ENCODE measurements around the gene P2RY6.
A peak's percentile ranks its signal among the peaks of the same experiment; 100 is the strongest.

Gene P2RY6

GRCh38 chr11:73281796-73282660 lies 9.9 kb downstream of the P2RY6 start:
- no peak for DNase-seq

DNA sequence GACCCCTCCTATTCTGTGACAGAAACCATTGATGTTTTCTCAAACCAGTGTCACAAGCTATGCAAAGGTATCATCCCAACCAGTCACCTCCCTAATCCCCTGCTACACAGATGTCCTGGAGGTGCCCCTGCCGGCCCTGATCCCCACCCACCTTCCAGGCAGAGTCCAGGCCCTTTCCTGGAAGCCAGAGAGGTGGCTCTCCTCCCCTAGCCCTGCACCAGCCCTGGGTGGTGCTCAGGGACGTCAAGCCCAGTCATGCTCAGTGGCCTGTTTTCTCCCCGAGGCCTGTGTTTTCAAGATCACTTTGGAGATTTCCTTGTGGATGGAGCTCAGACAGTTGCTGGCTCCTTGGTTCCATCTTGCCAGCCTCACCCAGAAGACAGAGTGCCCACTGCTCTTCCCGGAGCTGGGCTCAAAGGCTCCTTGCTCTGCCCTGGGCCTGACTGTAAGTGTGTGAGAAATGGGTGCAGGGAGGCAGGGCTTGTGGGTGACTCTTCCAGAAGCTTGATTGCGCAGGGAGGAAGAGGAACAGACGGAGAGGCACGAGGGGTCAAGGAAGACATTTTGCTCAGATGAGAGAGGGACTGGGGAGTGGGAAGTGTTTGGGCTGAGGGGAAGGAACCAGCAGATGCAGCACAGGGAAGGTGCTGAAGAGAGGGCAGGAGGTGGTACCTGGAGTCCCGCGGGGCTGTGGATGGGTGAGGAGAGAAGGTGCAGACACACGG lies 11.3 kb downstream of the P2RY6 start:
- DNase-seq: no peak

GRCh38 chr11:73284106-73284505 lies 12.0 kb downstream of the P2RY6 start:
- no peak for DNase-seq

- DNase-seq: no peak
These were observed 13.6 kb downstream of the P2RY6 start for GRCh38 chr11:73285721-73286120.

- DNase-seq: no peak
These were observed 14.2 kb downstream of the P2RY6 start for GRCh38 chr11:73286240-73286810.

DNA sequence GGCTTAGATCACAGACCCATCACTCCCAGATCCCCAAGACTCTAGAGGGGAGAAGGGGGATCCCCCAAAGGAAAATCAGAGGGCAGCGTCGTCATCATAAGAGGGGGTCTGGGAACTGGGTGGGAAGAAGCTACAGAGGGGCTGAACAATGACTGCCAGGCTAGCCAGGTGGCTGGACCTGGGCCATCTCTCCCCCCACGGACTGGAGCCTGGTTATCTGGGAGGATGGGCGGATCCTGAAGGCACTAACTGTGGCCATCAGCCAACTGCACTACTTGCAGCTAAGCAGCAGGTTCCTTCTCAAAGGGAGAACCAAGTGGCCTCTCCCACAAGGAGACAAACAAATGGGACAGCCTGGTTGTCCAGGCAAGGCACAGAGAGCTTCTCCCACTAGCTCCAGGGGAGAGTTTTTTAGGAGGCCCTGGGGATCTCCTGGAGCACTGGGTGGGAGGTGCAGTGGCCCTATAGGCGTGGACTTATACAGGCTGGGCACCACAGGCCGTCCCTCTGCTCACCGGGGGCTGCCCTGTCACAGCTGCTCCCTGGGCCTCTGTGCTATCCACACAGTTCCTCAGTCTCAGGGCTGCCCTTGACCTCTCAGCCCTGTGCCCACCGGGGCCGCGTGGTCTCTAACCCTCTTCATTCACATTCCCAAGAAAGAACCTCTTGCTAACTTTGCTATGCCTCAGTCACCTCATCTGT lies 15.4 kb downstream of the P2RY6 start:
- DNase-seq: no peak

- DNase-seq: no peak
These were observed 16.2 kb downstream of the P2RY6 start for GRCh38 chr11:73288192-73288872.

DNA sequence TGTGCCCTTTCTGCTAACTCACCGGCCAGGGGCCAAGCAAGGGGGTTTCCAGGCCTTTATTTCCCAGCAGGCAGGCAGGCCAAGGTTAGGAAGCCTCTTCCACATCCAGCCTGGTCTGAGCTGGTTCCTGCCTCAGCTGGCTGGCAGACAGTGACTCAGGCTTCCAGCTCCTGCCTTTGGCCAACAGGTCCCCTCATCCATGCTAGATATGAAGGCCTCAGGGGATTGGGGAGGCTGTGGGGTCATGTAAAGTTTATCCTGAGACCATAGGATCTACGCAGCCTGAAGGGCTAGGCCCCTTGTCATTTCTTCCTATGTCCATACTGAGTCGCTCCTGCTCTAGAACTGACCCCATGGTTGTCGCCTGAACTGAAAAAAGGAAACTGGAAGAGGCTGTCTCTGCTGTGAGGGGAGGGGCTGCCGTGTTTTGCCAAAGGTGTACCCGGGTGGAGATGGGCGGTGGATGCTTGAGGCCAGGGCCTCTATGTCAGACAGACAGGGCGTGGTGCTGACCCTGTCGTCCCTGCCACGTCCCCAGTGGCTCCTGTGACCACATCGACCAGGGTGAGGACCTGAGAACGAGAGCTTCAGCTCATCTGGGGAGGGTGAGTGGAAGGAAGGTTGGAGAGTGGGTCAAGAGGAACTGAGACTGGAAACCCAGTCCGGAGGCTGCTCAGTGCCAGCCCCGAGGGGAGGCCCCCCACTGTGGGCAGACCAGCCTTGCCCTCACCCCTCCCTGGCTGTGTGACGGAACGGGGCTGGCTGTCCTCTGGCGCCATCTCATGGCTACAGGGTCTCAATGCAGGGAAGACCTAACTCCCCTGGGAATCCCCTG lies 17.0 kb downstream of the P2RY6 start:
- peak; percentile 47 for DNase-seq

- no peak for DNase-seq
These were observed 18.4 kb downstream of the P2RY6 start for GRCh38 chr11:73290536-73290935.

DNA sequence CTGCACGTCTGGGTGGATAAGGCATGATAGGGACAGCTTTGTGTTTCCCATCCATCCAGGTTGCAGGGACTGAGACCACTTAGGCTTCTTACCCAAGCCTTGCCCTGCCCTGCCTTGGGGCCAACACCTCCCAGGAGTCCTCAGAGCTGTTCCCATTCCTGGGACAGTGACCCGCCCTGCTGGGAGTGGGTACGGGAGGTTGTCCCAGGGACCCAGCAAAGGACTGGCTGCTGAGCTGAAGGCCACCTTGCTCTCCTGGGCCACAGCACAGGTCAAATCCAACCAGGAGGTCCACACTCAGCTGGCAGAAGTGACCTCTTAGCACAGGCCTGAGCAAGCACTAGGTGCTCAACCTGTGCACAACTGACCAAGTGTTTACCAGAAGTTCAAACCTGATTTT lies 19.1 kb downstream of the P2RY6 start:
- DNase-seq: no peak

DNA sequence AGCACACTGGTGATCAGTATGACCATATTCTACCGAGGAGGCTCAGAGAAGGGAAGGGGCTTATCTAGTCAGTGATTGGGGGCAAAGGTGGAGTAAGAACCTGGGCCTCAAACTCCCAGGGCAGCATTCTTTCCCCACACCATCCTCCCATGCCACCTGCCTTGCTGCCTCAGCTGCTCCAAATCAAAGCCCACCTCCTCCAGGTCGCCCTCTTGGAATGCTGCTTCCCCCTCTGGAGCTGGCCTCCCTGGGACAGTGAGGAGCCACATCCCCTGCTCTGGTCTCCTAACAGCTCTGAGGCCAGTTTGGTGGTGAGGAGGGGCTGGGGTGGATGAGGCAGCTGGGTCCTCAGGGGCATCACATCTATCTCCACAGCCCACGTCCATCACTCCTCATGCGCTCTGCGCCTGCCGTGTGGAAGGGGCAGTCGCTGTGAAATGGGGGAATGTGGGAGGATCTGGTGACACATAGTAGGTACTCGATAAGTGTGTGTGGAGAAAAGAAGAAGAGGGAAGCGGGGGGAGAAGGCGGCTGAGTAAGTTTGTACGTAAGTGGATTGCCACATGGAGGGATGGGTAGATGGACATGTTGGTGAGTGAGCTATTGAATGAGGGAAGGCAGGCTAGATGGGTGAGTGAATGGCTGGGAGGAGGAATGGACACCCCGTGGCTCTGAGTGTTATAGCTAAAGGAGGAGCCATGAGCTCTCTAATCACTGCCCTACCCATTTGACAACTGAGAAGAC lies 19.8 kb downstream of the P2RY6 start:
- no peak for DNase-seq

DNA sequence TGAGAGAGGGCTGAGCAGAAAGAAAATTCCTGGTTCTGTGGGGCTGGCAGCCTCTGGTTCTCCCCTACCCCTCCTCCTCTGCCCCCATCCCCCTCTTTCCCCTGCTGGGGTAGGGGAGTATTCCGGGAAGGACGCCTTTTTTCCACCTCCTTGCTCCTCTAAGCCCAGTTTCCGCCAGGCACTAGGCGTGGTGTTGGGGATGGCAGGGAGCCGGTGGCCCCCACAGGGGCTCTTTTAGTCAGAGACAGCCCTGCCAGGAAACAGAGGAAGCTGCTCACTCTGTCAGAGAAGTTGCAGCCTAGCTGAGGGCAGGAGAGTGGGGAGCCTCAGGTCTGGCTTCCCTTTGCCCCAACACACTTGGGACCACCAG lies 20.4 kb downstream of the P2RY6 start:
- DNase-seq: no peak

GRCh38 chr11:73293356-73293936 lies 21.3 kb downstream of the P2RY6 start:
- DNase-seq: no peak

- no peak for DNase-seq
These were observed 22.5 kb downstream of the P2RY6 start for GRCh38 chr11:73294604-73295003.

- DNase-seq: peak; percentile 78
These were observed 23.3 kb downstream of the P2RY6 start for GRCh38 chr11:73295241-73295995.

DNA sequence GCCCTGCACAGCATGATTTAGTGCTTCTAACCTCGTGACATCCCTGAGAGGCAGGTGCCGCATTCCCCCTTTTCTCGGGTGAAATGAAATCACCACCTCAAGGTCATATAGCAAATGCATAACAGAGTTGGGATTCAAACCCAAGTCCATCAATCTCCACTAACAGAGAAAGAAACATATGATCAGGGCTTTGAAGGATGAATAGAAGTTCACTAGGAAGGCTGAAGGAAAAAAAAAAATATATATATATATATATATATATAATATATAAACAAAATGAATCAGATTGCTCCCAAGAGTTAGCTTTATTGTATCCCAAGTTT lies 23.8 kb downstream of the P2RY6 start:
- DNase-seq: no peak

DNA sequence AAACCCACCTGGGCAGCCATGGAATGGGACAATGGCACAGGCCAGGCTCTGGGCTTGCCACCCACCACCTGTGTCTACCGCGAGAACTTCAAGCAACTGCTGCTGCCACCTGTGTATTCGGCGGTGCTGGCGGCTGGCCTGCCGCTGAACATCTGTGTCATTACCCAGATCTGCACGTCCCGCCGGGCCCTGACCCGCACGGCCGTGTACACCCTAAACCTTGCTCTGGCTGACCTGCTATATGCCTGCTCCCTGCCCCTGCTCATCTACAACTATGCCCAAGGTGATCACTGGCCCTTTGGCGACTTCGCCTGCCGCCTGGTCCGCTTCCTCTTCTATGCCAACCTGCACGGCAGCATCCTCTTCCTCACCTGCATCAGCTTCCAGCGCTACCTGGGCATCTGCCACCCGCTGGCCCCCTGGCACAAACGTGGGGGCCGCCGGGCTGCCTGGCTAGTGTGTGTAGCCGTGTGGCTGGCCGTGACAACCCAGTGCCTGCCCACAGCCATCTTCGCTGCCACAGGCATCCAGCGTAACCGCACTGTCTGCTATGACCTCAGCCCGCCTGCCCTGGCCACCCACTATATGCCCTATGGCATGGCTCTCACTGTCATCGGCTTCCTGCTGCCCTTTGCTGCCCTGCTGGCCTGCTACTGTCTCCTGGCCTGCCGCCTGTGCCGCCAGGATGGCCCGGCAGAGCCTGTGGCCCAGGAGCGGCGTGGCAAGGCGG lies 24.5 kb downstream of the P2RY6 start:
- no peak for DNase-seq

DNA sequence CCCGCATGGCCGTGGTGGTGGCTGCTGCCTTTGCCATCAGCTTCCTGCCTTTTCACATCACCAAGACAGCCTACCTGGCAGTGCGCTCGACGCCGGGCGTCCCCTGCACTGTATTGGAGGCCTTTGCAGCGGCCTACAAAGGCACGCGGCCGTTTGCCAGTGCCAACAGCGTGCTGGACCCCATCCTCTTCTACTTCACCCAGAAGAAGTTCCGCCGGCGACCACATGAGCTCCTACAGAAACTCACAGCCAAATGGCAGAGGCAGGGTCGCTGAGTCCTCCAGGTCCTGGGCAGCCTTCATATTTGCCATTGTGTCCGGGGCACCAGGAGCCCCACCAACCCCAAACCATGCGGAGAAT lies 25.1 kb downstream of the P2RY6 start:
- DNase-seq: no peak

- DNase-seq: no peak
These were observed 25.6 kb downstream of the P2RY6 start for GRCh38 chr11:73297702-73298101.

Measured in activated CD4-positive, CD25-positive, alpha-beta regulatory T cell treated with anti-CD3 and anti-CD28 coated beads, Interleukin-2, amount 50 U/mL, for 72 hours (primary cell).